ENCODE results near the gene TPM3.
"Not testable (repeated sequence)": the region's sequence is repeated elsewhere in the genome, so short reads cannot be mapped to it uniquely, and the experiment has no call there.

Gene TPM3

GRCh38 chr1:154191990-154192461 is at the start of gene TPM3:
TSS of gene TPM3 (minus strand) at chr1:154192100. CDS start at chr1:154192018, 82 bp downstream.
- Histone ChIP-seq H3K9ac (ENCODE audit: low read length in 2 of 2) (no peak within 1 kb of the TSS), H3K27ac (ENCODE audit: low read length) (no peak within 1 kb of the TSS), H3K4me1 (ENCODE audit: control insufficient read depth, insufficient read depth, low read length) (no peaks in the 10 kb centered on the region), H3K36me3 (ENCODE audit: control insufficient read depth in 2 of 2, insufficient read depth in 2 of 2, low read length in 2 of 2) (no peaks in the 10 kb centered on the region), H3K9me3 (ENCODE audit: control insufficient read depth in 2 of 2, low read length in 2 of 2) (no peaks in the 10 kb centered on the region), H3K4me3 (ENCODE audit: low read length in 2 of 2) (no peak within 1 kb of the TSS), H3K27me3 (ENCODE audit: control insufficient read depth in 1 of 2, insufficient read depth in 2 of 2, low read length in 2 of 2) (peaks cover 5 to 10% of the 10 kb centered on the region in 2 donors)

- Histone ChIP-seq H3K27me3 (ENCODE audit: control insufficient read depth in 1 of 2, insufficient read depth in 2 of 2, low read length in 2 of 2) (no peaks in the 10 kb centered on the region), H3K4me1 (ENCODE audit: control insufficient read depth, insufficient read depth, low read length) (no peaks in the 10 kb centered on the region), H3K36me3 (ENCODE audit: control insufficient read depth in 2 of 2, insufficient read depth in 2 of 2, low read length in 2 of 2) (peaks cover 59 to 72% of the 10 kb centered on the region in 2 donors), H3K9ac (ENCODE audit: low read length in 2 of 2) (no peak overlapping the region), H3K4me3 (ENCODE audit: low read length in 2 of 2) (no peak overlapping the region), H3K27ac (ENCODE audit: low read length) (no peak overlapping the region), H3K9me3 (ENCODE audit: control insufficient read depth in 2 of 2, low read length in 2 of 2) (no peaks in the 10 kb centered on the region)
These were observed 48.5 kb upstream of the TPM3 start for GRCh38 chr1:154240294-154240833.

- no peaks in the 10 kb centered on the region for H3K9me3 ChIP-seq (ENCODE audit: control insufficient read depth in 2 of 2, low read length in 2 of 2)
- peaks cover 58 to 71% of the 10 kb centered on the region in 2 donors for H3K36me3 ChIP-seq (ENCODE audit: control insufficient read depth in 2 of 2, insufficient read depth in 2 of 2, low read length in 2 of 2)
- no peaks in the 10 kb centered on the region for H3K27me3 ChIP-seq (ENCODE audit: control insufficient read depth in 1 of 2, insufficient read depth in 2 of 2, low read length in 2 of 2)
- no peak overlapping the region for H3K9ac ChIP-seq (ENCODE audit: low read length in 2 of 2)
- no peak overlapping the region for H3K4me3 ChIP-seq (ENCODE audit: low read length in 2 of 2)
- no peak overlapping the region for H3K27ac ChIP-seq (ENCODE audit: low read length)
- no peaks in the 10 kb centered on the region for H3K4me1 ChIP-seq (ENCODE audit: control insufficient read depth, insufficient read depth, low read length)
These were observed 47.6 kb upstream of the TPM3 start for GRCh38 chr1:154239491-154239890.

DNA sequence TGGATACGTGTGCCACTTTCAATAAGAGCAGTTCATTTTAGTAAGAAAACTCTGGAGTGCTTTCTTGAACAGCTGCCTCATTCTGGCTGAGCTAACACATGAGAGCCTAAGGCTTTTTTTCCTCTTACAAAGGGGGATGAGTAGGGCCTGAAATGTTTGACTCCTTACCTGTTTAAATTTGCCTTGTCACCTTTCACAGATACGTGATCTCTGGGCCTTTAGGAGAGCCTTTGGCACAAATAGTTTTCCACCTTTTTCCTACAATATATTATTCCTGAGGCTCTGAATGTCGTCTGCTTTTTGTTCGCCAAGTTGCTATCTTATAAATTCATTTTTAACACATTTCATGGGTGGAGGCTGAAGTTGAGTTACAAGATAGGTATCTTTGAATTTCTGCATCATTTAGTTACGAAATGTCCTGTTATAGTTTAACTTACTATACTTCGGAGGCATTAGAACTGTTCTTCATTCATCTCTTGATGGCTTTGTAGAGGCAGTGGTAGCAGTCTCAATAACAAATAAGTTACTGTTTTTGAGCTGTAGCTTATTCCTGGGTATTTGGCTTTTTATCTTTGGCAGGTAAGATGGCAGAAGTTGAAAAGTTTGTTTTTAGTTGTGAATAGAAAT is 46.1 kb upstream of the TPM3 start:
- H3K9me3 ChIP-seq (ENCODE audit: control insufficient read depth in 2 of 2, low read length in 2 of 2), result no peaks in the 10 kb centered on the region
- peaks cover 49 to 71% of the 10 kb centered on the region in 2 donors for H3K36me3 ChIP-seq (ENCODE audit: control insufficient read depth in 2 of 2, insufficient read depth in 2 of 2, low read length in 2 of 2)
- H3K4me1 ChIP-seq (ENCODE audit: control insufficient read depth, insufficient read depth, low read length), result no peaks in the 10 kb centered on the region
- H3K4me3 ChIP-seq (ENCODE audit: low read length in 2 of 2), result no peak overlapping the region
- no peak overlapping the region for H3K9ac ChIP-seq (ENCODE audit: low read length in 2 of 2)
- H3K27me3 ChIP-seq (ENCODE audit: control insufficient read depth in 1 of 2, insufficient read depth in 2 of 2, low read length in 2 of 2), result no peaks in the 10 kb centered on the region
- H3K27ac ChIP-seq (ENCODE audit: low read length), result no peak overlapping the region

DNA sequence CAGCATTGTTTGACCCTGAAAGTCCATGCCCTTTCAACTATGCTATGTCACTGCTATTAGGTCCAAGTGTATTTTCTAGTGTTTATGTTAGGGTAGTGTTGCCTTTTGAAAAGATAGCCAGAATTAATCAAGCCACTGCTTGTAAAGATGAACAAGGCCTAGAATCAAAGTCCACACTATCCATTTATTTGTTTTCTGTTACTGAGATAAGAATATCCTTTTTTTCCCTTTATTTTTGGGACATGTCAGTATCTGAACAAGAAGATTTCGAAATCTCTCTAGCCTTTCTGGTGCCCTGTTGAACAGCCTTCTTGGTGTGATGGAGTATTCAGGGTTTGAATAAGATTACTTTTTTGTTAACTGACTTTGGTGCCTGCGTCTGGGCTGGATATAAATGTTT is 45.5 kb upstream of the TPM3 start:
- H3K9ac ChIP-seq (ENCODE audit: low read length in 2 of 2), result no peak overlapping the region
- H3K36me3 ChIP-seq (ENCODE audit: control insufficient read depth in 2 of 2, insufficient read depth in 2 of 2, low read length in 2 of 2), result peaks cover 49 to 65% of the 10 kb centered on the region in 2 donors

DNA sequence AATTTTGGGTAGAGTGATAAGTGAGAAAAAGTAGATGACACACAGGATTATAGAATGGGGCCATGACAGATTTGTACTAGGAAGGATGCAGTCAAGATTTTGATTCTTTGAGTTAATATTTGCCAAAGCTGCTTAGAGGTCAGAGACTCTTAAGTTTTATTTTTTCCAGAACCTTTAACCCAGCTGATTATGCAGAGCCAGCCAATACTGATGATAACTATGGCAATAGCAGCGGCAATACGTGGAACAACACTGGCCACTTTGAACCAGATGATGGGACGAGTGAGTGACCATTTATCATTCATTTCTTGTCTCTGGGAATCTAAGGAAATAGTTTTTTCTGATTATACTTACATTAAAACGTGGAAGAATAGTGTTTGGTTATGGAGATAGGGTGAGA is 45.0 kb upstream of the TPM3 start:
- H3K9ac ChIP-seq (ENCODE audit: low read length in 2 of 2), result no peak overlapping the region
- H3K36me3 ChIP-seq (ENCODE audit: control insufficient read depth in 2 of 2, insufficient read depth in 2 of 2, low read length in 2 of 2), result peaks cover 46 to 62% of the 10 kb centered on the region in 2 donors
- no peak overlapping the region for H3K4me3 ChIP-seq (ENCODE audit: low read length in 2 of 2)
- H3K27me3 ChIP-seq (ENCODE audit: control insufficient read depth in 1 of 2, insufficient read depth in 2 of 2, low read length in 2 of 2), result no peaks in the 10 kb centered on the region
- no peaks in the 10 kb centered on the region for H3K9me3 ChIP-seq (ENCODE audit: control insufficient read depth in 2 of 2, low read length in 2 of 2)
- H3K27ac ChIP-seq (ENCODE audit: low read length), result no peak overlapping the region
- no peaks in the 10 kb centered on the region for H3K4me1 ChIP-seq (ENCODE audit: control insufficient read depth, insufficient read depth, low read length)

More for the DNA sequence above, 45.5 kb upstream of the TPM3 start:
- Histone ChIP-seq H3K9me3 (ENCODE audit: control insufficient read depth in 2 of 2, low read length in 2 of 2) (no peaks in the 10 kb centered on the region), H3K4me3 (ENCODE audit: low read length in 2 of 2) (no peak overlapping the region), H3K27ac (ENCODE audit: low read length) (no peak overlapping the region), H3K27me3 (ENCODE audit: control insufficient read depth in 1 of 2, insufficient read depth in 2 of 2, low read length in 2 of 2) (no peaks in the 10 kb centered on the region), H3K4me1 (ENCODE audit: control insufficient read depth, insufficient read depth, low read length) (no peaks in the 10 kb centered on the region)

DNA sequence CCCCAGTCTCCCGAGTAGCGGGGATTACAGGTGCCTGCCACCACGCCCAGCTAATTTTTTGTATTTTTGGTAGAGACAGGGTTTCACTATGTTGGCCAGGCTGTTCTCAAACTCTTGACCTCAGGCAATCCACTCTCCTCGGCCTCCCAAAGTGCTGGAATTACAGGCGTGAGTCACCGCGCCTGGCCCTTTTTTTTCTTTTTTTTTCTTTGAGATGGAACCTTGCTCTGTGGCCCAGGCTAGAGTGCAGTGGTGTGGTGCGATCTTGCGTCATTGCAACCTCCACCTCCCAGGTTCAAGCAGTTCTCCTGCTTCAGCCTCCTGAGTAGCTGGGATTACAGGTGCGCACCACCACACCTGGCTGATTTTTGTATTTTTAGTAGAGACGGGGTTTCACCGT is 41.2 kb upstream of the TPM3 start:
- not testable (repeated sequence) for H3K9me3 ChIP-seq (ENCODE audit: control insufficient read depth in 2 of 2, low read length in 2 of 2); H3K27ac ChIP-seq (ENCODE audit: low read length); H3K27me3 ChIP-seq (ENCODE audit: control insufficient read depth in 1 of 2, insufficient read depth in 2 of 2, low read length in 2 of 2); H3K4me3 ChIP-seq (ENCODE audit: low read length in 2 of 2); H3K9ac ChIP-seq (ENCODE audit: low read length in 2 of 2); H3K4me1 ChIP-seq (ENCODE audit: control insufficient read depth, insufficient read depth, low read length)
- H3K36me3 ChIP-seq (ENCODE audit: control insufficient read depth in 2 of 2, insufficient read depth in 2 of 2, low read length in 2 of 2), result peaks cover 59 to 64% of the 10 kb centered on the region in 2 donors

DNA sequence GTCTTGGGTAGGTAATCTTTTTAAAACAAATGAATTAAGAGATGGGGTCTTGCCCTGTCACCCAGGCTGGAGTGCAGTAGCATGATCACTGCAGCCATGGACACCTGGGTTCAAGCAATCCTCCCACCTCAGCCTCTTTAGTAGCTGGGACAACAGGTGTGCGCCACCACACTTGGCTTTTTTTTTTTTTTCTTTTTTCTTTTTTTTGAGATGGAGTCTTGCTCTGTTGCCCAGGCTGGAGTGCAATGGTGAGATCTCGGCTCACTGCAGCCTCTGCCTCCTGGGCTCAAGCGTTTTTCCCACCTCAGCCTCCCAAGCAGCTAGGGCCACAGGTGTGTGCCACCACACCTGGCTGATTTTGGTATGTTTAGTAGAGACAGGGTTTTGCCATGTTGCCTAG is 39.2 kb upstream of the TPM3 start:
- not testable (repeated sequence) for H3K27me3 ChIP-seq (ENCODE audit: control insufficient read depth in 1 of 2, insufficient read depth in 2 of 2, low read length in 2 of 2); H3K9ac ChIP-seq (ENCODE audit: low read length in 2 of 2); H3K4me1 ChIP-seq (ENCODE audit: control insufficient read depth, insufficient read depth, low read length); H3K4me3 ChIP-seq (ENCODE audit: low read length in 2 of 2); H3K27ac ChIP-seq (ENCODE audit: low read length); H3K9me3 ChIP-seq (ENCODE audit: control insufficient read depth in 2 of 2, low read length in 2 of 2)
- H3K36me3 ChIP-seq (ENCODE audit: control insufficient read depth in 2 of 2, insufficient read depth in 2 of 2, low read length in 2 of 2), result peaks cover 41 to 53% of the 10 kb centered on the region in 2 donors

DNA sequence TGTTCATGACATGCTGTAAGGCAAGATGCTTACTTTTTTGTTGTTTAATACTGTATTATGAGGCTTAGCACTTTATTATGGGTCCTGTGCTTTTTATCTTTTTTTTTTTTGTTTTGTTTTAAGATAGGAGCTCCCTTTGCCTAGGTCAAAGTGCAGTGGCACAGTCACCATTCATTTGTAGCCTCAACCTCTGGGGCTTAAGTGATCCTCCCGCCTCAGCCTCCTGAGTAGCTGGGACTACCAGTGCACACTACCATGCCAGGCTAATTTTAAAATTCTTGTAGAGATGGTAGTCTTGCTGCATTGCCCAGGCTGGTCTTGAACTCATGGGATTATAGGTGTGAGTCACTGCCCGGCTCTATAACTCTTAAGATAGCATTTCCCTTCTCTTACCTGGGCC is 33.5 kb upstream of the TPM3 start:
- no peak overlapping the region for H3K27ac ChIP-seq (ENCODE audit: low read length)
- H3K9ac ChIP-seq (ENCODE audit: low read length in 2 of 2), result no peak overlapping the region
- no peaks in the 10 kb centered on the region for H3K9me3 ChIP-seq (ENCODE audit: control insufficient read depth in 2 of 2, low read length in 2 of 2)
- no peaks in the 10 kb centered on the region for H3K27me3 ChIP-seq (ENCODE audit: control insufficient read depth in 1 of 2, insufficient read depth in 2 of 2, low read length in 2 of 2)
- peaks cover 15% of the 10 kb centered on the region for H3K4me1 ChIP-seq (ENCODE audit: control insufficient read depth, insufficient read depth, low read length)
- peaks cover 8 to 23% of the 10 kb centered on the region in 2 donors for H3K36me3 ChIP-seq (ENCODE audit: control insufficient read depth in 2 of 2, insufficient read depth in 2 of 2, low read length in 2 of 2)
- no peak overlapping the region for H3K4me3 ChIP-seq (ENCODE audit: low read length in 2 of 2)

GRCh38 chr1:154223621-154224020 is 31.7 kb upstream of the TPM3 start:
- no peaks in the 10 kb centered on the region for H3K27me3 ChIP-seq (ENCODE audit: control insufficient read depth in 1 of 2, insufficient read depth in 2 of 2, low read length in 2 of 2)
- no peaks in the 10 kb centered on the region for H3K9me3 ChIP-seq (ENCODE audit: control insufficient read depth in 2 of 2, low read length in 2 of 2)
- no peak overlapping the region for H3K4me3 ChIP-seq (ENCODE audit: low read length in 2 of 2)
- H3K4me1 ChIP-seq (ENCODE audit: control insufficient read depth, insufficient read depth, low read length), result peaks cover 27% of the 10 kb centered on the region
- no peak overlapping the region for H3K27ac ChIP-seq (ENCODE audit: low read length)
- H3K9ac ChIP-seq (ENCODE audit: low read length in 2 of 2), result no peak overlapping the region
- H3K36me3 ChIP-seq (ENCODE audit: control insufficient read depth in 2 of 2, insufficient read depth in 2 of 2, low read length in 2 of 2), result peaks cover 4 to 11% of the 10 kb centered on the region in 2 donors

- no peaks in the 10 kb centered on the region for H3K27me3 ChIP-seq (ENCODE audit: control insufficient read depth in 1 of 2, insufficient read depth in 2 of 2, low read length in 2 of 2)
- no peaks in the 10 kb centered on the region for H3K9me3 ChIP-seq (ENCODE audit: control insufficient read depth in 2 of 2, low read length in 2 of 2)
- H3K36me3 ChIP-seq (ENCODE audit: control insufficient read depth in 2 of 2, insufficient read depth in 2 of 2, low read length in 2 of 2), result peaks cover 4 to 9% of the 10 kb centered on the region in 2 donors
- no peak overlapping the region for H3K27ac ChIP-seq (ENCODE audit: low read length)
- peaks cover 30% of the 10 kb centered on the region for H3K4me1 ChIP-seq (ENCODE audit: control insufficient read depth, insufficient read depth, low read length)
- no peak overlapping the region for H3K4me3 ChIP-seq (ENCODE audit: low read length in 2 of 2)
- H3K9ac ChIP-seq (ENCODE audit: low read length in 2 of 2), result no peak overlapping the region
These were observed 31.0 kb upstream of the TPM3 start for GRCh38 chr1:154222918-154223317.
